SK-N-SH (cell line): ENCODE results near the gene CCDC141. TPM values are rescaled to one million over a fixed set of nuclear protein-coding genes. Genes with fewer than 3 reads are reported as not detected.

ENCODE experiments used
- CTCF ChIA-PET: fragments of 300-600, 350-600 bp; formaldehyde crosslinking; extraction: SDS; loops from one replicate; lab custom pipeline; 2021; lab: Yijun Ruan, JAX
- POLR2A ChIA-PET: fragments of 350-600 bp; sonication (Branson Sonifier 250); formaldehyde crosslinking; extraction: SDS; loops from one replicate; lab custom pipeline; 2020; ENCODE audit warnings: antibody characterized with exemption, inconsistent platforms; lab: Yijun Ruan, JAX
- DNase-seq: peaks from one replicate; pipeline ENCODE4 v3.0.0; 2012
- H2AFZ ChIP-seq: fragments of 200-600 bp; sonication (generic); 2 replicates; pipeline ENCODE4 v1.8.1; 2016; ENCODE audit warnings: antibody characterized with exemption, mild to moderate bottlenecking, low read depth
- H3F3A ChIP-seq: fragments of 200-600 bp; sonication (generic); replicated peaks from 2 replicates; pipeline ENCODE3; 2016; ENCODE audit warnings: antibody characterized with exemption, mild to moderate bottlenecking; ENCODE audit not compliant: insufficient read depth
- H3K27ac ChIP-seq, 2 experiments: fragments of 200-500 bp in 1 of 2; fragments of 200-600 bp in 1 of 2; sonication (Bioruptor generic) in 1 of 2; sonication (generic), shearing (Covaris generic) in 1 of 2; 2 replicates each; pipeline versions ENCODE4 v1.5.1 to v1.6.1; 2014 to 2016; ENCODE audit warnings: low read depth in 2 of 2, inconsistent platforms in 1 of 2, low read length in 1 of 2, mild to moderate bottlenecking in 1 of 2, mixed read lengths in 1 of 2
- H3K27me3 ChIP-seq: fragments of 200-600 bp; sonication (generic), shearing (Covaris generic); 2 replicates; pipeline ENCODE4 v1.6.1; 2016; ENCODE audit warnings: mixed run types; ENCODE audit not compliant: insufficient read depth
- H3K36me3 ChIP-seq, 2 experiments: fragments of 200-500 bp in 1 of 2; fragments of 200-600 bp in 1 of 2; sonication (Bioruptor generic) in 1 of 2; sonication (generic) in 1 of 2; replicated peaks in 1 of 2; 2 replicates each; pipeline versions ENCODE3 to v1.5.1; 2014 to 2016; ENCODE audit warnings: low read length in 1 of 2, mild to moderate bottlenecking in 1 of 2; ENCODE audit not compliant: insufficient read depth in 2 of 2, control insufficient read depth in 1 of 2
- H3K4me1 ChIP-seq, 2 experiments: fragments of 200-500 bp in 1 of 2; fragments of 200-600 bp in 1 of 2; sonication (Bioruptor generic) in 1 of 2; sonication (generic), shearing (Covaris generic) in 1 of 2; 2 replicates each; pipeline versions ENCODE4 v1.5.1 to v1.6.1; 2014 to 2016; ENCODE audit warnings: low read depth in 1 of 2, low read length in 1 of 2, mixed run types in 1 of 2; ENCODE audit not compliant: insufficient read depth in 2 of 2, control insufficient read depth in 1 of 2
- H3K4me2 ChIP-seq: fragments of 200-600 bp; sonication (generic), shearing (Covaris generic); 2 replicates; pipeline ENCODE4 v1.6.1; 2017; ENCODE audit warnings: mixed run types
- H3K4me3 ChIP-seq, 2 experiments: fragments of 200-500 bp in 1 of 2; fragments of 200-600 bp in 1 of 2; sonication (Bioruptor generic) in 1 of 2; sonication (generic), shearing (Covaris generic) in 1 of 2; 2 replicates each; pipeline versions ENCODE4 v1.5.1 to v1.8.1; 2014 to 2016; ENCODE audit warnings: low read depth in 2 of 2, inconsistent platforms in 1 of 2, low read length in 1 of 2, mild to moderate bottlenecking in 1 of 2, mixed read lengths in 1 of 2, moderate library complexity in 1 of 2
- H3K79me2 ChIP-seq: fragments of 200-600 bp; sonication (generic); 2 replicates; pipeline ENCODE4 v1.8.1; 2017; ENCODE audit warnings: mild to moderate bottlenecking; ENCODE audit not compliant: insufficient read depth
- H3K9ac ChIP-seq: fragments of 200-600 bp; sonication (generic); 2 replicates; pipeline ENCODE4 v1.6.1; 2017; ENCODE audit warnings: mixed run types
- H3K9me2 ChIP-seq: fragments of 200-600 bp; sonication (generic); 2 replicates; pipeline ENCODE4 v1.6.1; 2017; ENCODE audit warnings: mixed run types
- H3K9me3 ChIP-seq: fragments of 200-600 bp; sonication (generic); 2 replicates; pipeline ENCODE4 v1.6.1; 2017; ENCODE audit warnings: mixed run types, mild to moderate bottlenecking, moderate library complexity
- H4K20me1 ChIP-seq: fragments of 200-600 bp; sonication (generic); 2 replicates; pipeline ENCODE4 v1.6.1; 2017; ENCODE audit warnings: mild to moderate bottlenecking, mixed run types; ENCODE audit not compliant: insufficient read depth
- EP300 ChIP-seq, 2 experiments: IDR thresholded peaks; 2 replicates each; pipeline versions ENCODE4 v1.4.0 to v1.6.1; 2012; ENCODE audit warnings: borderline replicate concordance in 1 of 2, low read depth in 1 of 2, low read length in 1 of 2
- EZH2phosphoT487 ChIP-seq: fragments of 200-600 bp; sonication (generic); IDR thresholded peaks from 2 replicates; pipeline ENCODE4 v1.6.1; 2017; ENCODE audit warnings: low read depth, mixed run types, mild to moderate bottlenecking, antibody characterized with exemption, moderate library complexity, borderline replicate concordance
- FOXJ3 ChIP-seq: sonication (generic); formaldehyde crosslinking; IDR thresholded peaks from 2 replicates; pipeline ENCODE4 v1.5.1; 2020; ENCODE audit warnings: mild to moderate bottlenecking, missing genetic modification reagents
- GABPA ChIP-seq: IDR thresholded peaks from 2 replicates; pipeline ENCODE4 v1.4.0; 2012; ENCODE audit warnings: low read depth, mild to moderate bottlenecking
- GATA2 ChIP-seq: sonication (generic); formaldehyde crosslinking; IDR thresholded peaks from 2 replicates; pipeline ENCODE4 v1.5.0; 2020; ENCODE audit warnings: mild to moderate bottlenecking, missing genetic modification reagents
- IRF3 ChIP-seq: fragments of 150-350 bp; IDR thresholded peaks from 2 replicates; pipeline ENCODE4 v1.6.1; 2016; ENCODE audit warnings: mild to moderate bottlenecking, low read depth, low read length
- MEF2A ChIP-seq: IDR thresholded peaks from 2 replicates; pipeline ENCODE4 v1.4.0; 2012; ENCODE audit warnings: low read depth, borderline replicate concordance
- PBX3 ChIP-seq: IDR thresholded peaks from 2 replicates; pipeline ENCODE4; 2012
- POLR2AphosphoS5 ChIP-seq: IDR thresholded peaks from 2 replicates; pipeline ENCODE4 v1.6.1; 2012; ENCODE audit warnings: low read depth, low read length
- RCOR1 ChIP-seq: fragments of 150-350 bp; IDR thresholded peaks from 2 replicates; pipeline ENCODE4 v1.6.1; 2017; ENCODE audit warnings: antibody characterized with exemption, low read length
- REST ChIP-seq: IDR thresholded peaks from 2 replicates; pipeline ENCODE4 v1.6.1; 2012; ENCODE audit warnings: mild to moderate bottlenecking, low read depth, low read length, moderate library complexity
- RXRA ChIP-seq: IDR thresholded peaks from 2 replicates; pipeline ENCODE4 v1.4.0; 2012; ENCODE audit warnings: low read depth, mild to moderate bottlenecking, borderline replicate concordance
- SIN3A ChIP-seq: IDR thresholded peaks from 2 replicates; pipeline ENCODE4 v1.6.1; 2012; ENCODE audit warnings: low read depth, mild to moderate bottlenecking, low read length, moderate library complexity, borderline replicate concordance
- SMC3 ChIP-seq: IDR thresholded peaks from 2 replicates; pipeline ENCODE4 v1.6.1; 2012; ENCODE audit warnings: low read depth, low read length, improper control_type of control experiment
- TAF1 ChIP-seq: IDR thresholded peaks from 2 replicates; pipeline ENCODE4 v1.6.1; 2012; ENCODE audit warnings: low read depth, mild to moderate bottlenecking, low read length, moderate library complexity, borderline replicate concordance
- TCF12 ChIP-seq: IDR thresholded peaks from 2 replicates; pipeline ENCODE4 v1.4.0; 2012
- USF1 ChIP-seq: IDR thresholded peaks from 2 replicates; pipeline ENCODE4 v1.4.0; 2012; ENCODE audit warnings: low read depth, borderline replicate concordance
- WGBS: methylation state at CpG from one replicate; pipeline ENCODE4 v1.1.6; 2017; ENCODE audit warnings: low lambda C conversion rate; 5-methylcytosine and 5-hydroxymethylcytosine counted together
- polyA plus RNA-seq, 3 experiments: library from polyadenylated mRNA; depleted of rRNA; stranded (reverse); fragments of >200 nt; gene quantifications; 2 replicates each; pipeline ENCODE4 v1.2.3, GENCODE V29; 2012

The CCDC141 gene
- polyA plus RNA-seq, 1 of the 3 experiments (the other 2 are of a cell fraction) = 0.02 TPM

- Histone ChIP-seq H3K36me3 (no peaks in the 10 kb centered on the region), H3K79me2 (no peaks in the 10 kb centered on the region), H3F3A (no peaks in the 10 kb centered on the region), H3K27ac (no peak overlapping the region), H4K20me1 (no peaks in the 10 kb centered on the region), H3K4me1 (peaks cover 0 to 4% of the 10 kb centered on the region in 2 experiments; a peak in 2 of 4 replicates), H3K9ac (no peak overlapping the region), H3K27me3 (no peaks in the 10 kb centered on the region), H3K4me2 (no peak overlapping the region)
- no peak for DNase-seq
- 79% methylated on average over 4 of the region's 4 CpGs for WGBS
- TF ChIP-seq TAF1 (no peak), REST (no peak), MEF2A (no peak), GATA2 (CRISPR knock-in tag) (no peak)
- TF ChIP-seq, all 33 proteins: peak for 0
- ChIA-PET POLR2A (no interaction called here), CTCF (interaction anchor here (1.0 to 2.9 kb wide), 2 partner anchors 113 to 155 kb away, joined by 3 to 13 read pairs; no protein-coding TSS in a partner anchor)
- no peaks in the 10 kb centered on the region for H3K9me3 ChIP-seq
- H3K4me3 ChIP-seq = no peak overlapping the region
- H2AFZ ChIP-seq = no peak overlapping the region
- no peaks in the 10 kb centered on the region for H3K9me2 ChIP-seq
These were observed 132.4 kb downstream of the CCDC141 start for GRCh38 chr2:178917555-178917954.

GRCh38 chr2:178915423-178916173 is 134.3 kb downstream of the CCDC141 start:
- ChIA-PET POLR2A (no interaction called here), CTCF (interaction anchor here (0.6 to 9.4 kb wide), 20 partner anchors 8 to 507 kb away, joined by 3 to 96 read pairs (median 3); no protein-coding TSS in a partner anchor)
- no peak for DNase-seq
- Histone ChIP-seq H3K4me2 (no peak overlapping the region), H3K27me3 (no peaks in the 10 kb centered on the region), H3K36me3 (no peaks in the 10 kb centered on the region), H3K9me2 (no peaks in the 10 kb centered on the region), H4K20me1 (no peaks in the 10 kb centered on the region), H3F3A (no peaks in the 10 kb centered on the region), H3K9ac (no peak overlapping the region), H2AFZ (no peak overlapping the region), H3K9me3 (no peaks in the 10 kb centered on the region), H3K79me2 (no peaks in the 10 kb centered on the region), H3K4me1 (peaks cover 0 to 6% of the 10 kb centered on the region in 2 experiments; a peak in 2 of 4 replicates), H3K27ac (no peak overlapping the region), H3K4me3 (no peak overlapping the region)
- TF ChIP-seq RCOR1 (no peak), EZH2phosphoT487 (no peak), EP300 (IDR thresholded peaks at IDR 0.05; ENCODE audit: borderline replicate concordance in 1 of 2, low read depth in 1 of 2, low read length in 1 of 2) (no peak), GABPA (no peak), TAF1 (no peak), USF1 (no peak), PBX3 (no peak), SMC3 (no peak), IRF3 (no peak), GATA2 (CRISPR knock-in tag) (no peak), SIN3A (no peak), FOXJ3 (CRISPR knock-in tag) (no peak), TCF12 (no peak), RXRA (no peak), POLR2AphosphoS5 (no peak), MEF2A (no peak)
- WGBS = 43% methylated on average over 2 of the region's 2 CpGs
